GM18868 (cell line): ENCODE results near the gene CACNA2D2.

Experiments
- ATAC-seq: cut with Tn5 transposase; IDR thresholded peaks from one replicate; pipeline ENCODE4 v1.9.1; 2021; ENCODE audit warnings: mild to moderate bottlenecking, moderate library complexity; ENCODE audit not compliant: unreplicated experiment

Gene CACNA2D2

DNA sequence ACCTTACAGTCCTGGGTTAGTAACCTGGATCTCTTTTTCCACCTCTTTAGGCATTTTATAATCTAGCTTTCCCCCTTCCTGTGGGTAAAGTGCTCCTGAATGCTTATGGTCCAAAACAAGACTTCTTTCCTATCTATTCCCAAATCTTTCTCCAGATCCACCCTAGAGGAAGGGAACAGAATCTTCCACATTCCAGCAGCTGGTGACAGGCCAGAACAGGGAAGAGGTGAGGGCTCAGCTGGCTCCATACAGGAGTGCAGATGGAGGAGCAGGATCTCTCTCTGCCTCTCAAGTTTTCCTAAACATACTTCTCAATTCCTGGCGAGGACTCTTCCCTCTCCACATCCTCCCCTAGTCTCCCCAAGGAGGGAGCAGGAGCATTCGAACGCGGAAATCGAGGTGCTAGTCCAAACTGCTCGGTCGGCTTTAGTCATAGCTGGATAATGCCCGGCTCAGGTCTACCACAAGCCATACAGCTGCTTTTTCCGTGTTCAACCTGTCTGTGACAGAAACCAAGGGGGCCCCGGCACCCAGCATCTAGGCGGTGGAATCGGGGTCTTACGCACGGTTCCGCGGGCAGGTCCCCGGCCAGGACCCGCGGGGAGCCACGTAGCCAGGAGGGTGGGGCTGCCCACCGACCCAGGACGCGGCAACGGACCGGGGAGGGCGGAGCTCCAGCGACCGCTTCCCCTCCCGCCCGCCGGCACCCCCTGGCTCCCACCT lies 166.8 kb downstream of the CACNA2D2 start:
- ATAC-seq: peak; percentile 30

DNA sequence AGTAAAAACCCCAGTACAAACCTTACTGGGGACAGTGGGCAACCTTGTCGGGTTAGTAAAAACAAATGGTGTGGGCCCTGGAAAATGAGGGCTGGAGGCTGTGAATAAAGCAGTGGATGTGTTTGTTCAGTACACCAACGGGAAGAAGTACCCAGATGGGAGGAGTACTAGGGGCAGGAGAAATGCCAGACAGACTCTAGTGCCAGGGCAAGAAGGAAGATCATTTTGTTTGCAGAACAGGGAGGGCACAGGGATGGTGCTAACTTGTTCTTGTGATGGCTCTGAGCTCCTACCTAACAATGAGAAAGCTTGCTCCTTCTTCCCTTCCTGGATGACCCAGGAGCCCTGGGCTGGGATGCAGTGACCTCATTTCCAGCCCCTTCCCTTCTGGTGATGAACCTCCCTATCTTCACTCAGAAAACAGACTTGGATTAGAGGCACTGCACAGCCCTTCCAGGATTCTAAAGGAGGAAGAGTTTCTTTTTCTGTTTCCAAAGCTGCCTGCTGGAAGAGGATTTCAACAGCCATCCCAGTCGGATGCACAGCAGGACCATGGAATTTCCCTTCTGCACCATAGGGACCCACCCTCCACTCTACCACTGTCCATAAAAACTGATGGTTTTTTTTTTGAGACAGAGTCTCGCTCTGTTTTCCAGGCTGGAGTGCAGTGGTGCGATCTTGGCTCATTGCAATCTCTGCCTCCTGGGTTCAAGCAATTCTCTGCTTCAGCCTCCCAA lies 168.9 kb downstream of the CACNA2D2 start:
- no peak for ATAC-seq

DNA sequence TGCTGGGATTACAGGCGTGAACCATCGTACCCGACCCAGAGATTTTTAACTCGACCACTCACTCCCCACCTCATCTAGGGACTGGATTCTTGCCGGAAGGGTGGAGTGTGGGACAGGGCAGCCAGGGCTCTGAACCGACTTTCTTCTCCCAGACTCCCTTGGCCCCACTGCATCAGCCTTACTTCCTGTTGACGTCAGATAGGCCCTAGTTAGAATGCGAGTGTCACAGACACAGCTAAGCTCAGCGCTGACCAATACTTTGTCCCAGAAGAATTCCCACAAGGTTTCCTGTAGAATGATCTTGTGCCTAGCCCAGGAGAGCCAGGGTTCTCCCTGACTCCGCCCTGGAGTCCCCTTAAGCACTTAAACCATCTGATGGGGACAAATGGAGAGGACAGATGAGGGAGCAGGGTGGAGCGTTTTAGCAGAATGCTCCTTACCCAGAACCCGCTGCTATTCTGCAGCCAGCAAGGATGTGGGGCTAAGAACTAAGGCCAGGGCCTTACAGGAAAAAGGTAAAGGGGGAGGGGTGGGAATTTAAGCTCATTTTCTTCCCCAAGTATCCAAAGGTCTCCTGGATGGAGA lies 169.6 kb downstream of the CACNA2D2 start:
- no peak for ATAC-seq

DNA sequence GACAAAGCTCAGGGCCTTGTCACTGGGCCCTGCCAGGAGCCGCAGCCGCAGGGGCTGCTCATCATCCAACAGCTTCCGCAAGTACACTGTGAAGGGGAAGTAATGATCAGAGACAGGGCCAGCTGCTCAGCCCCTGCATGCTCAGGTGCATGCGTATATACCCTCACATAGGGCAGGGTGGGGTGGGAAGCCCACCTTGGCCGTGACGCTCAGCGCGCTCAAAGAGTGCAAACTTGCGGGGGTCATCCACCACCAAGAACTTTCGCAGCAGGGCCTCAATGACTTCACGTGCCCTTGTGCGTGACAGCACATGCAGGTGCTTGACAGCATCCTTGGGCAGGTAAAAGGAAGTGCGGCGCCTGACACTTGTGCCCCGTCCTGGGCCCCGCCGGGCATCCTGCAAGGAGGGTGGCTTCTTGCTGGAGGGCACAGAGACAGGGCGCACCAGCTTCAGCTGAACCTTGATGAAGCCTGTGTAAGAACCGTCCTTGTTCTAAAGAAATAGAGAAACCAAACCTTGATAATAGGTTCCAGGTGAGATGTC lies 172.0 kb downstream of the CACNA2D2 start:
- no peak for ATAC-seq

DNA sequence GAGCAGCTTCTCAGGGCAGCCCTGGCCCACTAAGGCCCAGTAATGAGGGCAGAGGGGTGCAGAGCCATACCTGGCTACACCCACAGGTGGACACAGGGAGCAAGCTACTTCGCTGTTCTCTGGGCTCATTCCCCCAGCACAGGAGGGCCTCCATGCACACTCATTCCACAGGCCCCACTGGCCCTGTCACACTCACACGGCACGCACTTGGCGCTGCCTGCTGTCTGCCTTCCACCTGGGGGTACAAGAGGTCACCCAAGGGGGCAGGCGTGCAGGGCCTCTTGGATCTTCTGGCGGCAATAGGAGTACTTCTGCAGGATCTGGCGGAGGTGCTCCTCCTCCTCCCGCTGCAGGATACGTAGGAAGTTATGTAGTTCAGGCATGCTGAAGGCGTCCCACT lies 173.1 kb downstream of the CACNA2D2 start:
- no peak for ATAC-seq

DNA sequence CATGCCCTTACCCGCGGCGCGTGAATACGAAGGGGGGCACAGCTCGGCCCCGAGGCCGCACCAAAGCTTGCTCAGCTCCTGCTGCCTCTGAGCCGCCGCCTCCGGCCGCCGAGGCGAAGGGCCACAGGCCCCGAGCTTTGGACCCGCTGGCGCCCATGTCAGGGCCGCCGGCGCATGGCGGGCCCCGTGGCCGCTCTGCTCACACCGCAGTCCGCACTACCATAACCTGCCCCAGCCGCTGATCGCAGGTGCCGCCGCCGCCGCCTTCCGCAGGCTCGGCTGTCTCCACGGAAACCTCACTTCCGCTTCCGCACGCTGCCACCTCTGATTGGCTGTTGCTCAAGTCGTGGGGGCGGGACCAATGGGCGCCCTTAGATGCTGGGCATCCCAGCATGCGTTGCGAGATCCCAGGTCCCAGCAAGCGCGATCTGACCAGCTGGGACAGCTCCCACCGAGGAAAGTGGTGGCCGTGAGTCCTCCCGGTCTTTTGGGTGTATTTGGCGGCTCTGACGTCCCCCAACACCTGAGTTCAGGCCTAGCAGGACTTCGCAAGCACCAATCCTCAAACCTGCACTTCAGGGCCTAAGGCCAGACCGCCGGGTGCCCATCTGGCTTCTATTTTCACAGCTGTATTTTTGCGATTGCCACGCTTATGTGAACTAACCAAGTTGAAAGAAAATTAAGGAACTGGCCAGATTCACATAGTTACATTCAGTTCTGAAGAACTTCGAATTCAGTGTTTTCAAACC lies 175.3 kb downstream of the CACNA2D2 start, which contains the start of gene TUSC2:
TSS of gene TUSC2 (minus strand) at position 281 of the 749 bp plus-strand sequence. CDS start at position 157, 124 bp downstream.
- peak; percentile 95 for ATAC-seq

DNA sequence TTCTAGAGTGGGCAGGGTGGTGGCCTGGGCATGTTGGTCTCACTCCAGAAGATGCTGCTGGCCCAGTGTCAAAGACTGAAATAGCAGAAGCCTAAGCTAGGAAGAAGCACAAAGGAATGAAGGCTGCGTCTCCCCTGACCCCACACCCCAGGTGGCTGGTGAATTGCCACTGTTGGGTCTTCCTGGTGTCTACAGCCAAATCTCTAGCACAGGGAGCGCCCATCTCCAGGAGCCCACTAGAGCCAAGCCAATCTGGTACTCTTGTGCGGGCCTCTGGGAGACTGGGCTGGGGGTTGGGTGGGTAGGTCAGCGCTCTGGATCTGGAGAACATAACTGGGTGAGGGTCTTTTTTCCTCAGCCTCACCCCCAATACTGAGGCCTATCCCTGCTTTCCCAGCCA lies 176.3 kb downstream of the CACNA2D2 start:
- ATAC-seq: no peak

DNA sequence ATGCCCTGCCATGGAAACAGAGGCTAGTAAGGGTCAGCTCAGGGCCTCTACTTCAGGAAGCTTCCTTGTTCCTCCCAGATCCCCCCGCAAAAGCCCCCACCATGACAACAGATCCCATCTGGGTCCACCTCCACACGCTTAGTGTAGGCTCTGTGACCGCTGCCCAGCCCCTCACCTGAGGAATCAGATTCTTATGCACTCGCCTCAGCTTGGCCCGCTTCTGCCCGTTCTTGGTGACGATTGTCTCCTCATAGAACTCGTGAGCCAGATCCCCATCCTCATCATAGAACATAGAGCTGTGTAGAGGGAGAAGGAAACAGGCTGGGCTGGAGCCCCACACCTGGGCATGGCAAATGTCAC lies 177.3 kb downstream of the CACNA2D2 start:
- ATAC-seq: no peak

DNA sequence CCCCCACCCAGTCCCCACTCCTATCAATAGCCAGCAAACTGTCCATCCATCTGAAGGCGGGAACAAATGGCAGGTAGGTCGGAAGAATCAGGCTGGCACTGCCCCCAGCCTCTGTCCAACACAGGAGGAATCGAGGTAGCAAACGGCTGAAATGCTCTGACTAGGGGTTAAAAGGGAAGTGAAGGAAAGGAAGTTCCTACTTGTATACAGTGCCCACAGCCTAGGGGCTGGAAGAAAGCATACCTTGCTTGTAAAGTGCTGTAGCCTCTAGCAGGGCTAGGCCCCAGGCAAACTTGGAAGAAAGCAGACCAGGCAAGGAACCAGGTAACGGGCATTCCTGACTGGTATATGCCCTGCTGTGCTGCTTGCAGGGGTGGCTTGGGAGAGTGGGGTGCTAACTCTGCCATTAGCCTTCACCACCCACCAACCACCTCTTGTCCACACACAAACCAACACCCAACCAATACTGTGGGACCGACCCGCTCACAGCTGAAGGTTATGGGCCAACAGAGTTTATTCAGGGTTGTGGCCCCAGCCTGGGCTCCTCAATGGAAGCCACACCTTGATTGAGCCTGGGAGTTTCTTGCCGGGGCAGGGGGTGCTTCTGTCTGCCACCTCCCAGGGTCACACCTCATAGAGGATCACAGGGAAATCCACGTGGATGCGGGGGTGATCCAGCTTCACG lies 177.8 kb downstream of the CACNA2D2 start:
- ATAC-seq: no peak

DNA sequence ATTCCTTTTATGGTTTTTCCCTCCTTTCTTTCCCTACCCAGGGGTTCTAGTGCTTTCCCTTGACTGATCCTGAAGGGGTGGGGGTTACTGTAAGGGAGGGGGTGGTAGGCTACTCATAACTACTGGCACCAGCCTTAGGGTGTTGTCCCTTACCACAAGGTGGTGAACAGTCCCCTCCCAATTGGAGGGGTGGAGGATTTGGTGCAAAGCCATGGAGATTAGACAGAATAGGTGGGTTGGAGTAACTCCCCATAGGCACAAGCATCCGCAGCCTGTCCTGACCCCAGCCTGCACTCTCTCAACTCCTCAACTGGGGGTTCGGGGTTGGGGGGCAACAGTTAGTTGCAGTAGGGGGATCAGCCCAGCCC lies 178.3 kb downstream of the CACNA2D2 start:
- no peak for ATAC-seq

DNA sequence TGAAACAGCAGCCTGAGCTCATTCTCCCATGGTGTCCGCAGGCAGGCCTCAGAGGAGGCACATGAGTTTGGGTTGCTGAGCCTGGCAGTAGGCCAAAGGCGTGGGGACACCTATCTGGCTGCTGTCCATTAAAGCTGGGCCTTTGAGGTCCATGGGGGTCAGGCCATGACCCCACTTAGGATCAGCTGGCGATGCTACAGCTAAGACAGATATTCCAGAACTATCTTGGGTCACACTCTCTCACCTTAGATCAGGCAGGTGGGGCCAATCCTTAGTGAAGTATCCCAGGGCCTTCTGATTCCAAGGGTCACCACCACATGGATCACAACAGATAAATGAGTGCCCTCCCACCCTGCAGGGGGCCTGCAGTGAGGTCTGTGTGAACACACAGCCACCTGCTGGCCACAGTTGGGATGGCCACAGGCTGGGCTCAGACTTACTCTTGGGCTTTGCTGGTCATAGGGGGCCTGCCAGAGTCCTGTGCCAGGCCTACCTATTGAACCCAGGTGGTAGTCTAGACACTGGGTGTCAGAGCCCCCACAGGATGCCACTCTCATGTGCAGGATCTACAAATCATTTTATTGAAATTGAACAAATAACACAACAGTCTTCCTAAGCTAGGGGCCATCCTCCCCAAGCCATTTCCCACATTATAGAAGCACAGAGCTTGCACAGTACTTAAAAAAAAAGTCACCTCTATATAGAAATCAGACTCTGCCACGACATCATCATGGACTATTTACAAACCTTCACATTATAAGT lies 178.9 kb downstream of the CACNA2D2 start:
- no peak for ATAC-seq

DNA sequence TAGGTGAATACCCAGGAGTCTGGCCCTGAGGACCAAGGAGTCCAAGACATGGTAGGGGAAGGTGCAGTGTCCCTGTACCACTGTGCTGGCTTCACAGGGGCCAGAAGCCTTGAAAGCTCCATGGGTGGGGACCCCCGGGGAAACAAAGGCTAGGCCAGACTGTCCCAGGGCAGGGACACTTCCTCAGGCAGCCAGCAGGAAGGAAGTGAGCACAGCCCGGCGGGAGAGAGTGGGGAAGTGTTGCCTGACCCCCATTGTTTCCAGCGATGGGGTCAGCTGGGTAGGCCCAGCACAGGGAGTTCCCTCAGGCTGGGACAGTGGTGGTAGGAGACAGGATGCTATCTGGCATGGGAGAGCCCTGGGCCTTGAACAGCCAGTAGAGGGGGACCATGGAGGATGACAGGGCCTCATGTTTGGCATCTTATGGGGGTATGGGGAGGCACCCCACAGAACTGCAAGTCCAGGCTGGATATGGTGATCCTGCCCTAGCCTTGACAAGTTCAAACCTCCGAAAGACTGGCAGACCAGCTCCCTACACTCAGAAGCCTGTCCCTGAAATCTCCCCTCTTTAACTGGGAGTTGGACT lies 179.7 kb downstream of the CACNA2D2 start:
- ATAC-seq: no peak

DNA sequence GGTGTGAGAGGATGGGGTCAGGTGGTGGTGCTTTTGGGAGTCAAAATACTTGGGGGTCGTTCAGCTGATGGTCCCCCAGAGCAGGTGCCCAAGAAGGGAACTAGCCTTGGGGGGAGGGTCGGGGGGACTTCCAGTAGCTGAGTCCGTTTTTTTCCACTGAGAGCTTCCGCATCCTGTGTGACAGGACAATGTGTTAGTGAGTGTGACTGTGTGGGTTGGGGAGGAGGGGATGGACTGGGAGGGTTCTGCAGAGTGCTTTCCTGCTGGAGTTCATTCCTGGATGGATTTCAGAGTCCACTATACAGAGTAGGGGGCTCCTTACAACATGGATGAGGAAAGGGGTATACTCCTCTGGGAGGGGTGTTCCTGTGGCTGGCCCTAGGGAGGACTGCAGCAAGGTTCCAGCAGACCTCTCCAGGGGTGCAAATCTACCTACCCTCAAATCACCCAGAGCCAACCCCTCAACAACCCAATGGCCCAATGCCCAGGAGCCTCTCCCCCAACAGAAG lies 180.3 kb downstream of the CACNA2D2 start:
- no peak for ATAC-seq

DNA sequence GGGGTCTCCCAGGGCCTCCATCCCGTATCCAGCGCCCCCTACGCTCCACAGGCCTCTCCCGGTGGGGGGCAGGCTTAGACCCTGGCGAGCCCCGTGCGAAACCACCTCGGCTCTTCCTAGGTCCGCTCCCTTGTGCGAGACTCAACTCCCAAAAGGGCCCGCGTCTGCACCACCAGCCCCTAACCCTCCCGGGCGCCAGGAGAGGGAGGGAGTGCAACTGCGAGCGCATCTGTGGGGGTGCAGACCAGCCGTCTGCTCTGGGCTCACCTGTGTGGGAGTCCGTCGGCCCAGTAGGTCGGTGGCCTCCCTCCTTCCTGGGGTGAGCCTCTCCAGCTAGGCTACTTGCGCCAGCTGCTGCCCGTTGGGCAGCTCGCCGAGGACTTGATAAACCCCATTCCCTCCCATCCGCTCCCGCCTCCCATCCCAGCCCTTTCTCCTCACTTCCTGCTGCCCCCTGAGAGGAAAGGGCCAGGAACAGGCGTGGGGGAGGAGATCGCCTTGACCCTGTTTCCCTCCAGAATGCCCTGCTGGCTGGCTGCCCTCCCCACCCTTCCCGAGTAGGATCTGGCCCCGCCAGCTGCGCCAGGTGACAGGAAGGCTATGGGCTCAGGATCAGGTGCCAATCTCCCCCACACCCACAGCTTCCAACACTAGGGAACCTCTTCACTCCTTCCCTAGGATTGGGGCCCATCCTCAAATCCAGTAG lies 180.9 kb downstream of the CACNA2D2 start, which contains the start of gene HYAL2:
TSS of gene HYAL2 (minus strand) at position 360 of the 706 bp plus-strand sequence. CDS start 2,256 bp downstream, outside the sequence.
- ATAC-seq: no peak

DNA sequence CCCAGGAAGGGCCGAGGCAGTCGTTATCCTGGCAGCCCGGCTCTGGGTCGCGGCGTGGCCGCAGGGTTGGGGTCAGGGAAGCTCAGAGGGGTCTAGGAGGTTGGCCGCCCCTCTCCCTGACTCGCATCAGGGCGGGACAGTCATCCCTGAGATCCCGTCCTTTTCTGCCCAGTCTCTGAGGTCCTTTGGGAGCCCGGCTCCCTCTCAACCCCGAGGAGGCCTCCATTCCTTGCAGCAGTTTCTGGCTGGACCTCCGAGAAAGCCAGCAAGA lies 181.4 kb downstream of the CACNA2D2 start:
- no peak for ATAC-seq

DNA sequence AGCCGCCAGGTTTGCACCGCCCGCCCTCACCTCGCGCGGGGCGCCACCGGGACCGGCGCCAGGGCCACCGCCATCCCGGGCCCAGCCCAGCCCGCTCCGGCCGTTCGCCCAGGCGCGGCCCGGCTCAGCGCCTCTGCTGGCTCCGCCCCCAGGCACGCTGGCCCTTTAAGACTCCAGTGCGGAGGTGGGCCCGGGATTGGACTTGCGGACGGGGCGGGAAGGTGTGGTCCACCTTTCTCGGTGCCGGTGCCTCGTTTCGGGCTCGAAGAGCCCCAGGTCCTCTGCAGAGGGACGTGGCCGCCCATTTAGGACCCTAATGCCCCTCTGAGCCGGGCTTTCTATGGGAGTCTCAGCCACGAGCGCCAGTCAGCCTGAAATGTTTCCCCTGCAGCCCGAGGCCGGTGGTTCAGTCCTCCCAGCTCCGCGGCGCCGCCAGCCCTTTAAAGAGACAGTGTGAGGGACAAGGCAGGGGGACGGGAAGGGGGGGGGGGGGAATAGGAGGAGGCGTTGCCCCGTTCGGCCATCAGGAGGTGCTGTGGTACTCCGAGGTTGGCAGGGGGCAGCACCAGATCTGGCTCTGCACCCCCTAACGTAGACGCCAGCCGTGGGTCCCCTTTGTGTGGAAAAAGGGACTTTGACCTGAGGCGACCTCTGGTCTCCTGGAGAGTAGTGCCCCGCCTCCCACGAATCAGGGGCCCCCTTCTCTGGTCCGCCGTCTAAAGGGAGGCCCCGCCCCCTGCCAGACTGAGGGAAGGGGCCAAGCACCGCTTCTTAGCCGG lies 181.9 kb downstream of the CACNA2D2 start:
- ATAC-seq: peak; percentile 80

DNA sequence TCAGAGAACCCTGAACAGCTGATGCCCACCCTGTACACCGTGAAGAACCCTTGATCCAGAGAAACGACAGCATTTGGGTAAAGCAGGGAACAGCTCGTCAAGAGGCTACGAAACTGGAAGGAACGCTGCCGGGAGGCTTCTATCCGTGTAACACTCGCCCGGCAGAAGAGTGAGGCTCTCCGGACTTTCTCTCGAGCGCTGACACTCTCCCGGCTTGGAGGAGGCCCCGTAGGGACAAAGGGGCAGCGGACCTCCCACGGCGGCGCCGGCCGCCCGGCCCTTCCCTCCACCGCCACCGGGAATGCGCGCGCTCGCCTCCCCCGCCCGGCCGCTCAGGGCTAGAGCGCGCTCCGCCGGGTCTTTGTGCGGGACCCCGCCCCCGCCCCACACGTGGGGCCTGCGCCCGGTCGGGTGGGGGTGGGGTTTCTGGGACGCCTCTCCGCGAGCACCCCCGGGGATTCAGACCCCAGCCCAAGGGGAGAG lies 182.5 kb downstream of the CACNA2D2 start:
- ATAC-seq: peak; percentile 46
